Stimulated activated naive CD8-positive, alpha-beta T cell treated with anti-CD3 and anti-CD28 coated beads, Interleukin-15, amount 100 ng/mL, for 72 hours (primary cell): ENCODE data around the gene CHTF18.

Experiments used
- ATAC-seq: fragments of 150-1000 bp; cut with Tn5 transposase; 2 replicates; pipeline ENCODE4 v1.10.0; 2021; ENCODE audit warnings: mild to moderate bottlenecking, moderate library complexity
- DNase-seq, 2 donors: peaks; one replicate each; pipeline ENCODE4 v3.0.0; 2021 to 2022
- H3K27ac Mint-ChIP-seq, 2 donors: one replicate each; pipeline ENCODE4 v1.8.0; 2022; ENCODE audit warnings: mild to moderate bottlenecking in 2 of 2, mixed read lengths in 2 of 2, moderate library complexity in 2 of 2
- H3K27me3 Mint-ChIP-seq: one replicate; pipeline ENCODE4 v1.8.0; 2022; ENCODE audit warnings: mixed read lengths
- H3K4me1 Mint-ChIP-seq: one replicate; pipeline ENCODE4 v1.8.0; 2022; ENCODE audit warnings: mild to moderate bottlenecking, mixed read lengths
- H3K4me3 Mint-ChIP-seq, 2 donors: one replicate each; pipeline ENCODE4 v1.8.0; 2022; ENCODE audit warnings: mild to moderate bottlenecking in 2 of 2, mixed read lengths in 2 of 2, moderate library complexity in 1 of 2
- H3K9me3 Mint-ChIP-seq, 2 donors: one replicate each; pipeline ENCODE4 v1.8.0; 2022; ENCODE audit warnings: mixed read lengths in 2 of 2

The CHTF18 gene

DNA sequence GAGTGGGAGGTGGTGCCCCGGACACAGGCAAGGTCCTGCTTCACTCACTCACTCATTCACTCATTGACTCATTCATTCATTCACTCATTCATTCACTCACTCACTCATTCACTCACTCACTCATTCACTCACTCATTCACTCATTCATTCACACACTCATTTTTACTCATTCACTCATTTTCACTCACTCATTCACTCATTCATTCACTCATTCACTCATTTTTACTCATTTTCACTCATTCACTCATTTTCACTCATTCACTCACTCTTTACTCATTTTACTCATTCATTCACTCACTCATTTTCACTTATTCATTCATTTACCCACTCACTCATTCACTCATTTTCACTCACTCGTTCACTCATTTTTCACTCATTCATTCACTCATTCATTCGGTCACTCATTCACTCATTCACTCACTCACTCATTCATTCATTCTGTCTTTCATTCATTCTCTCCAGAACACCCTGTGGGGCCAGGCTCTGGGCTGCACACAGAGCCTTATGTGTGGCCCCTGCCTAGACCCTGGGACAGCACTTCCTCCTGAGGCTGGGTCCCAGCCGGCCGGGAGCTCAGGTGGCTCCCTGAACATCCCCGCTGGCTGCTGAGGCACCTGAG, 9.4 kb upstream of the CHTF18 start:
- Mint-ChIP-seq H3K9me3 (no peaks in the 10 kb centered on the region), H3K4me1 (peaks cover 6% of the 10 kb centered on the region), H3K4me3 (no peak overlapping the region), H3K27me3 (peaks cover 9% of the 10 kb centered on the region), H3K27ac (no peak overlapping the region)
- ATAC-seq: no peak
- DNase-seq: no peak

DNA sequence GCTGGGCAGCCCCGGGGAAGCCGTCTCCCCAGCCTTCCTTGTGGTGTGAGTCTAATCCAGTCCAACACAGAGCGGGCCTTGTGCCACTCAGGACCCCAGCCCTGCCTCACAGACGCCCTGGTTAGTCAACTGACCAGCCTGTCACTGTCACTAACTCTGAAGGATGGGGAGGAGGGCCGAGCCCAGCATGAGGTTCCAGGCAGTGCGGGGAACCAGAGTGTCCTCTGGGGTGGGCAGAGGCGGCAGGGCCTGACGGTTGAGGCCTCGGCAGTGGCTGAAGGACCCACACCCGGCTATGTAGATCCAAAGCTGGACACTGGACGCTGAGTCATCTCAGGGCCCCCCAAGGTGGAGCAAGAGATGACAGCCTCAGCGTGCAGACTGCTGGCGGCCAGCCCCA, 8.9 kb upstream of the CHTF18 start:
- peaks cover 9% of the 10 kb centered on the region for H3K27me3 Mint-ChIP-seq
- no peaks in the 10 kb centered on the region for H3K9me3 Mint-ChIP-seq
- no peak overlapping the region for H3K27ac Mint-ChIP-seq
- ATAC-seq (no peak), DNase-seq (no peak)
- peaks cover 6% of the 10 kb centered on the region for H3K4me1 Mint-ChIP-seq
- no peak overlapping the region for H3K4me3 Mint-ChIP-seq

- Mint-ChIP-seq H3K27ac (no peak overlapping the region), H3K9me3 (no peaks in the 10 kb centered on the region), H3K4me1 (peaks cover 12% of the 10 kb centered on the region), H3K4me3 (no peak overlapping the region), H3K27me3 (peaks cover 9% of the 10 kb centered on the region)
- DNase-seq (no peak), ATAC-seq (no peak)
These were observed 8.1 kb upstream of the CHTF18 start for GRCh38 chr16:780296-780695.

GRCh38 chr16:781346-782010, 6.9 kb upstream of the CHTF18 start:
- peak overlapping the region in 1 of 2 donors; percentile 76 for H3K27ac Mint-ChIP-seq

DNA sequence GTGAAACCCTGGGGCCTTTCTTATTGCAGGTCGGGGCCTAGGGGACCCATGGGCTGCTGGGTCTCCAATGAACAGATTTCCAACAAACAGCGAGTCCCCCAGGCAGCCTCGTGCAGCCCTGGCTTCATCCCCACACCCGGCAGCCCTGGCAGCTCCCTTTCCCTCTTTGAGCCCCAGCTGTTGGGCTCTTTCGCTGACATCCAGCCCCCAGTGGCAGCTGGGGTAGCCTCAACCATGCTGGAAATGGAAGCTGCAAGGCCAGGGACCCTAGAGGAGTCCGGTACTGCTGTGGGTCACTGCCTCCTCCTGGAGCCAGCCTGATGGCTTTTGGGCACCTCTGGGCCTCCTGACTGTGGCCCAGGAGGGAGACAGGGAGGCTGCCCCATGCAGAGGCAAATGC, 6.2 kb upstream of the CHTF18 start:
- Mint-ChIP-seq H3K9me3 (no peaks in the 10 kb centered on the region), H3K27me3 (peaks cover 9% of the 10 kb centered on the region), H3K4me3 (no peak overlapping the region), H3K27ac (no peak overlapping the region), H3K4me1 (peaks cover 32% of the 10 kb centered on the region)
- DNase-seq: no peak
- ATAC-seq: no peak

More at GRCh38 chr16:781346-782010, 6.9 kb upstream of the CHTF18 start:
- Mint-ChIP-seq H3K9me3 (no peaks in the 10 kb centered on the region), H3K4me1 (peaks cover 24% of the 10 kb centered on the region), H3K4me3 (no peak overlapping the region), H3K27me3 (peaks cover 9% of the 10 kb centered on the region)
- no peak for DNase-seq
- no peak for ATAC-seq

DNA sequence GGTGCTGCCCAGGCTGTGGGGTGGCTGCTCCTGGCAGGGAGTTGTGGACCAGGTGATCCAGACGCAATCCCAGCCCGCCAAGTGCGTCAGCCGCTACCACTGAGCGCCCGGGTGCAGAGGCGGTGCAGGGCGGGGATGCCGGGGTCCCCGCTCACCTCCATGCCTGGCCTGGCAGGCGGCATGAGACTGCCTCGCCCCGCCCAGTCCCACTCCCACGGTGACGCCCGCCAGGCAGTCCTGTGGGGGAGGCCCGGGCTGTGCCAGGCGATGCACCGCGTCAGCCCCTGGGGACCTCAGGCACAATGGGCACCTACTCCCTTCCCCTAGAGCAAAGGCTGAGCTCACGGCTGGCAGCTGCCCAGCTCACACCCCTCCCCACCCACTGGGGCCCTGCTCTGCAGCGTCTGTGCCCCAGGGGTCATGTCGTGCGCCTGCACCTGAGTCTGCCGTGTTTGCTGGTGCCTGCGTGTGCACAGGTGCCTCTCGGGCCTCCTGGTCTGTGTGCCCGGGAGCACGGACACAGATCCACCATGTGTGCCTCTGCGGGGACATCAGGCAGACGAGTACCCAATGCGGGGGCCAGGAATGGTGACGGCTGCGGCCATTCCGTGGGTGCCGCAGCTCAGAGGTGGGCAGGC, 5.5 kb upstream of the CHTF18 start:
- Mint-ChIP-seq H3K9me3 (no peaks in the 10 kb centered on the region), H3K4me3 (no peak overlapping the region), H3K4me1 (peaks cover 34% of the 10 kb centered on the region), H3K27me3 (peaks cover 4% of the 10 kb centered on the region), H3K27ac (no peak overlapping the region)
- no peak for ATAC-seq
- no peak for DNase-seq

- H3K4me3 Mint-ChIP-seq: no peak overlapping the region
- no peaks in the 10 kb centered on the region for H3K27me3 Mint-ChIP-seq
- H3K9me3 Mint-ChIP-seq: no peaks in the 10 kb centered on the region
- ATAC-seq (no peak), DNase-seq (no peak)
- H3K27ac Mint-ChIP-seq: no peak overlapping the region
- H3K4me1 Mint-ChIP-seq: peaks cover 32% of the 10 kb centered on the region
These were observed 4.8 kb upstream of the CHTF18 start for GRCh38 chr16:783404-784161.

- Mint-ChIP-seq H3K4me3 (no peak overlapping the region), H3K4me1 (peaks cover 33% of the 10 kb centered on the region), H3K9me3 (no peaks in the 10 kb centered on the region), H3K27ac (no peak overlapping the region), H3K27me3 (no peaks in the 10 kb centered on the region)
- DNase-seq (no peak), ATAC-seq (no peak)
These were observed 4.0 kb upstream of the CHTF18 start for GRCh38 chr16:784431-784830.

DNA sequence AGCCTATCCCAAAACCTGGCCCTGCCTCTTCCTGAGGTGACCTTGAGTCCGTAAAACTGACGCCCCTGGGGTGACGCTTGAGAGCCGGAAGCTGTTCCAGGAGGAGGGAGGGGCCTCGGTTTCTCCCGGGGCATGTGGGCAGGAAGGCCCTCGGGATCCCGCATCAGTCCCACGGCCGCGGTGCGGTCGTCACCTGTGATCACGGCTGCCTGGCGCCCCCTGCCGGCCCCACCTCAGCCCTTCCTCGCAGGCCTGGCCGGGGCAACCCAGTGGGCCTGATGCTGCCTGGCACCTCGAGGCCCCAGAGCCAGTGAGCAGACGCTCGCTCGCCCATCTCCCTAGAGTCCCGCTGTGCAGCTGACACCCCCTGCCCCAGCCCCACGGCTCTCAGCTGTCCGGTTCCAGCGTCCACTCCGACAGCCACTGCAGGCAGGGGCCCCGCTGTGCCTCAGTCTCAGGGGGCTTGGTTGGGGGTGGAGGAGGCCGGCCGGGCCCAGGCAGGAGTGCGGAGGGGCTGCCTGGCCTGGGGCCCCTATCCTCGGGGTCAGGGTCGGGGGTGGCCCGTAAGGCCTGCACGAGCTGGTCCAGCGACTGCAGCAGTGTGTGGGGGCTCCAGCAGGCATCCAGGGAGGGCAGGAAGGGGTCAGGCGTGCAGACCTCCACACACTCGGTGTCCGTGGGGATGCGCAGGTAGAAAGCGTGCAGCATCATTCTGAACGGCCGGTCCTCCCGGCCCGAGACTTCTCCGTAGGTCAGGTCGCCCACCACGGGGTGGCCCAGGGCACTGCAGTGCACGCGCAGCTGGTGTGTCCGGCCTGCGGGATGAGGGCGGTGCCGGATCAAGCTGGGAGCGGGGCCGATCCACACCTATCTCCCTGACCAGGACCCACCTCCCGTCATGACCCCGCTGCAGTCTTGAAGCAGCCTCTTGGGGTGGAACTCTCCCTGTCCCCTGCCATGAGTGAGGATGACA, 2.6 kb upstream of the CHTF18 start:
- Mint-ChIP-seq H3K27ac (no peak overlapping the region), H3K4me1 (peaks cover 42% of the 10 kb centered on the region), H3K9me3 (no peaks in the 10 kb centered on the region), H3K27me3 (no peaks in the 10 kb centered on the region), H3K4me3 (peak overlapping the region in 1 of 2 donors; percentile 59)
- DNase-seq: peak; percentile 73 to 74
- peak; percentile 26 for ATAC-seq

- H3K27ac Mint-ChIP-seq: peak overlapping the region; percentile 85 to 86
- no peak for DNase-seq
These were observed 976 bp upstream of the CHTF18 start for GRCh38 chr16:787321-787966.

GRCh38 chr16:787978-788398, 432 bp upstream of the CHTF18 start, which contains the start of gene RPUSD1:
Gene RPUSD1, minus strand, starts transcription at chr16:788381. Its CDS starts 644 bp downstream, at chr16:787737.
- peak within 1 kb of the TSS; percentile 85 to 86 for H3K27ac Mint-ChIP-seq
- DNase-seq: peak in 1 of 2 donors; percentile 58
- H3K27me3 Mint-ChIP-seq: no peaks in the 10 kb centered on the region
- peak; percentile 54 for ATAC-seq
- peak within 1 kb of the TSS; percentile 89 to 92 for H3K4me3 Mint-ChIP-seq
- peaks cover 51% of the 10 kb centered on the region for H3K4me1 Mint-ChIP-seq
- H3K9me3 Mint-ChIP-seq: no peaks in the 10 kb centered on the region

More at GRCh38 chr16:787321-787966, 976 bp upstream of the CHTF18 start:
- Mint-ChIP-seq H3K27me3 (no peaks in the 10 kb centered on the region), H3K4me3 (peak overlapping the region; percentile 89 to 92), H3K9me3 (no peaks in the 10 kb centered on the region), H3K4me1 (peaks cover 51% of the 10 kb centered on the region)
- ATAC-seq: no peak

- peak overlapping the region; percentile 85 to 89 for H3K4me3 Mint-ChIP-seq
- no peaks in the 10 kb centered on the region for H3K27me3 Mint-ChIP-seq
- H3K4me1 Mint-ChIP-seq: peaks cover 51% of the 10 kb centered on the region
- no peak overlapping the region for H3K27ac Mint-ChIP-seq
- ATAC-seq: no peak
- H3K9me3 Mint-ChIP-seq: no peaks in the 10 kb centered on the region
- no peak for DNase-seq
These were observed 901 bp downstream of the CHTF18 start for GRCh38 chr16:789191-789850.

DNA sequence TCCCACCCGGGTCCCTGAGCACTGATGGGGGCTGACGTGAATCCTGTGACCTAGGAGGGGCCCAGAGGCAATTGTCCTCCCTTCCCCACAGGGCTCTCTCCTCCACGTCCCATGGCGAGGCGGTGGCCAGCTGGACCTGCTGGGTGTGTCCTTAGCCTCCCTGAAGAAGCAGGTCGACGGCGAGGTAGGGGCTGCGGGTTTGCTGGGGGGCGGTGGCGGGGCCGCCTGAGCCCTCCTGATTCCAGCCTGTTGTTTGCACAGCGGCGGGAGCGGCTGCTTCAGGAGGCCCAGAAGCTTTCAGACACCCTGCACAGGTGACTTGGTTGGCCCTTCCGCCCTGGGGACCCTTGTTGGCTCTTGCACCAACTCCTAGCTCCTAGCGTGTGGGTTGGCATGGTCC, 1.7 kb downstream of the CHTF18 start:
- H3K4me1 Mint-ChIP-seq: peaks cover 47% of the 10 kb centered on the region
- H3K4me3 Mint-ChIP-seq: peak overlapping the region; percentile 85 to 89
- H3K27me3 Mint-ChIP-seq: no peaks in the 10 kb centered on the region
- DNase-seq (no peak), ATAC-seq (no peak)
- peak overlapping the region; percentile 16 to 42 for H3K27ac Mint-ChIP-seq
- no peaks in the 10 kb centered on the region for H3K9me3 Mint-ChIP-seq

GRCh38 chr16:791131-791530, 2.7 kb downstream of the CHTF18 start:
- H3K9me3 Mint-ChIP-seq: no peaks in the 10 kb centered on the region
- ATAC-seq (no peak), DNase-seq (no peak)
- no peak overlapping the region for H3K4me3 Mint-ChIP-seq
- no peak overlapping the region for H3K27ac Mint-ChIP-seq
- H3K27me3 Mint-ChIP-seq: no peaks in the 10 kb centered on the region
- H3K4me1 Mint-ChIP-seq: peaks cover 41% of the 10 kb centered on the region
